GM21423 (cell line): ENCODE results near the gene APAF1.
"Not testable (repeated sequence)": the region's sequence is repeated elsewhere in the genome, so short reads cannot be mapped to it uniquely, and the experiment has no call there.

ENCODE experiments used
- ATAC-seq: cut with Tn5 transposase; IDR thresholded peaks from one replicate; pipeline ENCODE4 v1.9.1; 2021; ENCODE audit warnings: mild to moderate bottlenecking, moderate library complexity; ENCODE audit not compliant: unreplicated experiment

APAF1 gene, protein sequence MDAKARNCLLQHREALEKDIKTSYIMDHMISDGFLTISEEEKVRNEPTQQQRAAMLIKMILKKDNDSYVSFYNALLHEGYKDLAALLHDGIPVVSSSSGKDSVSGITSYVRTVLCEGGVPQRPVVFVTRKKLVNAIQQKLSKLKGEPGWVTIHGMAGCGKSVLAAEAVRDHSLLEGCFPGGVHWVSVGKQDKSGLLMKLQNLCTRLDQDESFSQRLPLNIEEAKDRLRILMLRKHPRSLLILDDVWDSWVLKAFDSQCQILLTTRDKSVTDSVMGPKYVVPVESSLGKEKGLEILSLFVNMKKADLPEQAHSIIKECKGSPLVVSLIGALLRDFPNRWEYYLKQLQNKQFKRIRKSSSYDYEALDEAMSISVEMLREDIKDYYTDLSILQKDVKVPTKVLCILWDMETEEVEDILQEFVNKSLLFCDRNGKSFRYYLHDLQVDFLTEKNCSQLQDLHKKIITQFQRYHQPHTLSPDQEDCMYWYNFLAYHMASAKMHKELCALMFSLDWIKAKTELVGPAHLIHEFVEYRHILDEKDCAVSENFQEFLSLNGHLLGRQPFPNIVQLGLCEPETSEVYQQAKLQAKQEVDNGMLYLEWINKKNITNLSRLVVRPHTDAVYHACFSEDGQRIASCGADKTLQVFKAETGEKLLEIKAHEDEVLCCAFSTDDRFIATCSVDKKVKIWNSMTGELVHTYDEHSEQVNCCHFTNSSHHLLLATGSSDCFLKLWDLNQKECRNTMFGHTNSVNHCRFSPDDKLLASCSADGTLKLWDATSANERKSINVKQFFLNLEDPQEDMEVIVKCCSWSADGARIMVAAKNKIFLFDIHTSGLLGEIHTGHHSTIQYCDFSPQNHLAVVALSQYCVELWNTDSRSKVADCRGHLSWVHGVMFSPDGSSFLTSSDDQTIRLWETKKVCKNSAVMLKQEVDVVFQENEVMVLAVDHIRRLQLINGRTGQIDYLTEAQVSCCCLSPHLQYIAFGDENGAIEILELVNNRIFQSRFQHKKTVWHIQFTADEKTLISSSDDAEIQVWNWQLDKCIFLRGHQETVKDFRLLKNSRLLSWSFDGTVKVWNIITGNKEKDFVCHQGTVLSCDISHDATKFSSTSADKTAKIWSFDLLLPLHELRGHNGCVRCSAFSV (N-terminal part only)

DNA sequence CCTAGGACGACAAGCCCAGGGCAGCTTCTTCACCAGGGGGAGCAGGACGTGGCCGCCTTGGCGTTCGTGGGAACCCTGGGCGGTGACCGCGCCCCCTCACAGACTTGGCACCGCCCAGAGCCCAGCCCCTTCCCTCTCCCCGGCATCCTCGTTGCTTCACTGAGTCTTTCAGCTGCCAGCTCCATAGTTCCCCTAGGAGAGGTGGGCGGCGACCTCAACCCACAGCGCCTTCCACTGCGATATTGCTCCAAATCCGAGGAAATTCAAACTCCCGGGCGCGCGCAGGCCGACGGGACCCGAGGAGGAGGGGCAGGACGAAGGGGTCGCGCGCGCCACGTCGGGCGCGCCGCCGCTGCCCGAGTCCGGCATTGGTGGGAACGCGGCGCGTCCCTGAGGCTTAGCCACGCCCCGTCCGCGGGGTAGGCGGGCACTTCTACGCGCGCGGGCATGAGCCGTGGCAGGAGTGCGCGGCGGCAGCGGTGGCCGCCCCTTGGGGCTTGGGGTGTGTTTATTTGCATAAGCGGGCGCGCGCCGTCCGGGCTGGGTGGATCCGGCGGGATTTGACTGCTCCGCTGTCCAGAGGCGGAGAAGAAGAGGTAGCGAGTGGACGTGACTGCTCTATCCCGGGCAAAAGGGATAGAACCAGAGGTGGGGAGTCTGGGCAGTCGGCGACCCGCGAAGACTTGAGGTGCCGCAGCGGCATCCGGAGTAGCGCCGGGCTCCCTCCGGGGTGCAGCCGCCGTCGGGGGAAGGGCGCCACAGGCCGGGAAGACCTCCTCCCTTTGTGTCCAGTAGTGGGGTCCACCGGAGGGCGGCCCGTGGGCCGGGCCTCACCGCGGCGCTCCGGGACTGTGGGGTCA lies at the start of gene APAF1, which contains the start of gene IKBIP:
APAF1 (plus strand) TSS at position 579 of the 860 bp plus-strand sequence. CDS start 3,070 bp downstream, outside the sequence.
IKBIP (minus strand) TSS at position 77 of the 860 bp plus-strand sequence. CDS start 87 bp downstream, outside the sequence.
- peak; percentile 87 for ATAC-seq

DNA sequence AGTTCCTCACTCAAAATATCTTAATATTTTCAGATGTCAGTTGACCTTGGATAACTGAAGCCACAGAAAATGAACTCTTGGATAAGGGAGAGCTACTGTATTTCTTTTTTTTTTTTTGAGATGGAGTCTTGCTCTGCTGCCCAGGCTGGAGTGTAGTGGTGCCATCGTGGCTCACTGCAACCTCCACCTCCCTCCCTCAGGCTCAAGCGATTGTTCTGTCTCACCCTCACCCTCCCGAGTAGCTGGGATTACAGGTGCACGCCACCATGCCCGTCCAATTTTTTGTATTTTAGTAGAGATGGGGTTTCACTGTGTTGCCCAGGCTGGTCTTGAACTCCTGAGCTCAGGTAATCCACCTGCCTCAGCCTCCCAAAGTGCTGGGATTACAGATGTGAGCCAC lies 47.8 kb upstream of the APAF1 start:
- not testable (repeated sequence) for ATAC-seq

DNA sequence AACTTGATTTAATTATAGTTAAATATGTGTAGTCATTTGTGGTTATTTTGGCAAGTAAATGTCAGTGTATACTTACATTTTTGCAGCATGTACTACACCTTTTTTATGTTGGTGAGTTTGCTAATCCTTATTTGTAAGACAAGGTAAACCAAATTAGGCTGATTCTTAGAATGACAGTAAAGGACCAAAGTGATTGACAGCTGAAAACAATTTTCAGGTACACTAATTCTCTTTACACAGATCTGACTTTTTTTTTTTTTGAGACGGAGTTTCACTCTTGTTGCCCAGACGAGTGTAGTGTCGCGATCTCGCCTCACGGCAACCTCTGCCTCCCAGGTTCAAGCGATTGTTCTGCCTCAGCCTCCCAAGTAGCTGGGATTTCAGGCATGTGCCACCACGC lies 43.2 kb upstream of the APAF1 start:
- ATAC-seq, result no peak

DNA sequence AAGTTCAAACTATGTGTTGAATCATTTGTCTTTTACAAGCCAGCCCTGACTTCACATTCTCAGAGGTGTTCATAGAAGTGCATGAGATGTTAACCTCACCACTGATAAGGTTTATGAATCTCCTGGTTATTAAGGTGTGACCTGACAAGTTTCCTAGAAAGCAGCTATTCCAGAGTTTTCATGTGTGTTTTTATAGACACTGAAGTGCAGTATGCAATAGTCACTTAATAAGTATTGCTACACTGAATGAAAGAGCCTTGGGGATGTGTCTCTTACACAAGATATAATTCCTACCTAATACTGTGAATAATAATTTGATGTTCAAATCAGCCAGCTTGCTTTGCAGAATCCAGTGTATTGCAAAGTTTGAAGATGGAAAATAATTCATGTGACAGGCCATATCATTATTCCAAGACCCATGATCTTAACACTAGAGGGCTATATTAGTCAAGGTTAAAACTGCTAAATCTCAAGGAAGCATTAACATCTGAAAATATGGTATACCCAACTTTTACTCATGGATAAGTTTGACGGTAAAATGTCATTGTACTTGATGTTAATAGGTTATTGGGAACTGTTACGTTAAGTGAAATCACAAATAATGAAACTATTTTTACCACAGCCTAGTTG lies 38.6 kb upstream of the APAF1 start:
- no peak for ATAC-seq

DNA sequence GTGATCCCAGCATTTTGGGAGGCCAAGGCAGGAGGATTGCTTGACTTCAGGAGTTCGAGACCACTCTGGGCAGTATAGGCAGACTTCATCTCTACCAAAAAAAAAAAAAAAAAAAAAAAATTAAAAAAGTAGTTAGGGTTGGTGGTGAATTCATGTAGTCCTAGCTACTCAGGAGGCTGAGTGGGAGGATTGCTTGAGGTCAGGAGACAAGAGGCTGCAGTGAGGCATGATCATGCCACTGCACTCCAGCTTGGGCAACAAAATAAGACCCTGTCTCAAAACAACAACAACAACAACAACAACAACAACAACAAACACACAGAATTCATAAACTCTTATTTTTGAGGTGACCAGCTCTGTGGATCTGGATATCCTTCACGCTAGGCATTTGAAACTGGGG lies 34.5 kb upstream of the APAF1 start:
- ATAC-seq, result no peak

DNA sequence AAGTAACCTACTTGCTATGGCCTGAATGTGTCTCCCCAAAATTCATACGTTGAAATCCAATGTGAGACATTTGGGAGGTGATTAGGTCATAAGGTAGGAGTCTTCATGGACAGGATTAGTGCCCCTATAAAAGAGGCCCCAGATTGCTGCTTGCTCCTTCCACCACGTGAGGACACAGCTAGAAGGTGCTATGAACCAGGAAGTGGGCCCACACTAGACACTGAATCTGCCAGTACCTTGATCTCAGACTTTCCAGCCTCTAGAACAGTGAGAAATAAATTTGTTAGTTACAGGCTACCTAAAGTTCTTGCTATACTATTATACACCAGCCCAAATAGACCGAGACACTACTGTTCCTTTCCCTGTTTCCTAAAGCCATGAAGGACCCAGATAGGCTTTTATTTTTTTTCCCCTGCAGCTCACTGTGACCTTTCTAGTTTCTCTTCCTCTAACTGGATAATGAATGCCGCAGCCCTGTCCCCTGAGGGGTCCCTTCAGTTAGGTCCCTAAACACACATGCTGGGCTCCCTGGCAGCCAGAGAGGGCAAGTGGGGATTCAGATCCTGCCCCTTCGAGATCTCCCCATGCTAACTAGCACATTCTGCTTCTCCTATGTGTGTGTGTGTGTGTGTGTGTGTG lies 32.3 kb upstream of the APAF1 start:
- peak; percentile 93 for ATAC-seq

DNA sequence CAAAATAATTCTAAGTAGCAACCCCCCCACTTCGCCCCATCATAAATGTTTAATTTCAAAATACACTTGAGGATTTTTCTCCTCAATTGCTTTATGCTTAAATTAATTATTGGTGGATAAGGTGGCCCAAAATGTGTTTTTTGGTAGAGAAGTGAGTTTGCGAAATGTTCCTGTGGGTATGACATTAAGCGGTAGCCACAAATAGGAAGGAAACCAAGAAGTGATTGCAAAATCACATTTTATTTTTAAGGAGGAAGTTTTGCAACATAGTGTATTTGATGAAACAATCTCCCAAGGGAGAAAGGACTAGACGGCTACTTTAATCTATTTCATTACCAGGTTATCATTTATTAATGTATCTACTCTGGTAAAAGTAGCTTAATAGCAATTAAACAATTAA lies 26.1 kb upstream of the APAF1 start:
- no peak for ATAC-seq

DNA sequence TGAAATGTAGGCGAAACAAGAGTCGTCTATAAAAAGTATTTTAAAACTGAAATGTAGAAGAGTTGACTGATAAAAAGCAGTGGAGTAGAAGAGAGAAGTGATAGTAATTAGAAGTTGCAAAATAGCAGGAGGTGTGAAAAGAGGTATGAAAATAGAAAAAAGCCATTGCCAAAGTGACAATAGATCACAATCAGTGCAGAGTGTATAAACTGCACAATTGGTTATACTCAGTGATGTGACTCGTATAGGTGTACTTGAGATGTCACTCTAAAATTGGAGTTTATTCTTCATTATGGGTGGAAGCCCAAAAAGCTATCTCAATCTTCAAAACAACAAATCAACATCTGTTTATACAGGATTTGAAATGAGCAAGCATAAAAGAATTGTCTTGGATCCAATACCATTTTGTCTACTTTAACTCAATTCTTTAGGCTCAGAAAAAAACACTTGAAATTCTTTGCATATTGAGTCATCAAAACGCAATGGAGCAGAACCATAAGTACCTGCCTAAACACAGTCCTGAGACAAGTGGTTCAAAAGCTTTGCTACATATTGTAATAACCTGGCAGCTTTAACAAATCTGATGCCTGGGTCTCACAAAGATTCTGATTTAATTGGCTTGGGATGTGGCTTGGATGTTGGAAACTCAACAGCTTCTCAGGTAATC lies 9.3 kb upstream of the APAF1 start:
- ATAC-seq, result peak; percentile 71

DNA sequence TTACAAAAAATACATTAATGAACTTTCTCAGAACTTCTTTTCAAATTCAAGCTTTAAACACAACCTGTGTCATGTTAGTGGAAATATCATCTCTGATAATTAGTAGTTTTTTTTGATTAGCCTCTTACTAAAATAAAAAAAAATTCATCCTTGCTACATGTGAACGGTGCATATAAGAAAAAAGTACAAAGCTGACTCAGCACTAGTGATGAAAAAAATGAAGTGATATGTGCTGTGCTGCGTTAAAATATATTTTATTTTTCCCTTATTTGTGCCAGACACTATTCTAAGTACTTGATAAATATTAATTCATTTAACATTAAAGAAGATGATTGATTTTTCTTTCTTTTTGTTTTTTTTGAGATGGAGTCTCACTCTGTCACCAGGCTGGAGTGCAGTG lies 8.0 kb upstream of the APAF1 start:
- ATAC-seq, result no peak

DNA sequence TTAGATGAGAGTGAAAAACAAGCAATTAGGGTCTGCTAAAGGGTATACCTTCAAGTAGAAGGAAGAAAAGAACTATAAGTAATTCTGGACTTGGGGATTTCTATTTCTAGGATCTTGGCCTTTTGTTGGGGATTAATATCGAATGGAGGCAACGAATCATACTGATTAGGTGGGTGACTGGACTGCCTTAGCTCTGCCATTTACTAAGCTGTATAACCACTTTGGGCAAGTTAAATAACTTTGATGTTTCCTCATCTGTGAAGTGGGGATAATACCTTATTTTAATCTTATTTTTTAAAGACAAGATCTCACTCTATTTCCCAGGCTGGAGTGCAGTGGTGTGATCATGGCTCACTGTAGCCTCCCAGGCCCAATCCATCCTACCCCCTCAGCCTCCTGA lies 7.1 kb upstream of the APAF1 start:
- ATAC-seq, result no peak

DNA sequence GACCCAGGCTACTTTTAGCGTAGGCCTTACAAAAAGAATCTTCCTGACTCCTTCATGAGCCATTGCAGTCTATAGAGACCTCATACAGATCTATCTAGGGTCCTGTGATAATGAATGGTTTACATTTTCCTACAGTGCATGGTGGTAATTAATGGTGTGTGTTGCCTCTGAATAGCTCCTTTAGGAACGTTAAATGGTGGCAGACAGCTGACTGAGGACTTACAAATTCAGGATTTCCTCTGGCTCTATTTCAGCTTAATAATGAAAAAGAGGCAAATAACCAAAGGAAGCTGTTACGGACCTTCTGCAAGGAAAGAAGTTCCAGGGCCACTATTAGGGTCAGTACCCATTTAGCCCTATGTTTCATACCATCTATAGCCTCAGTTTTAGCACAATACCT lies 5.6 kb upstream of the APAF1 start:
- no peak for ATAC-seq

DNA sequence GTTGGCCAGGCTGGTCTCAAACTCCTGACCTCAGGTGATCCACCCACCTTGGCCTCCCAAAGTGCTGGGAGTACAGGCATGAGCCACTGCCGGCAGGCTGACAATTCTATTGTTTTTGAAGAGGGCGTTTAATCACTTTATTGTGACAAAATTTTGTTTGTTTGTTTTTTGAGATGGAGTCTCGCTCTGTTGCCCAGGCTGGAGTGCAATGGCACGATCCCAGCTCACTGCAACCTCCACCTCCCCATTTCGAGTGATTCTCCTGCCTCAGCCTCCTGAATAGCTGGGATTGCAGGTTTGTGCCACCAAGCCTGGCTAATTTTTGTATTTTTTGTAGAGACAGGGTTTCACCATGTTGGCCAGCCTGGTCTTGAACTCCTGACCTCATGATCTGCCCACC lies 2.3 kb upstream of the APAF1 start:
- ATAC-seq, result not testable (repeated sequence)

DNA sequence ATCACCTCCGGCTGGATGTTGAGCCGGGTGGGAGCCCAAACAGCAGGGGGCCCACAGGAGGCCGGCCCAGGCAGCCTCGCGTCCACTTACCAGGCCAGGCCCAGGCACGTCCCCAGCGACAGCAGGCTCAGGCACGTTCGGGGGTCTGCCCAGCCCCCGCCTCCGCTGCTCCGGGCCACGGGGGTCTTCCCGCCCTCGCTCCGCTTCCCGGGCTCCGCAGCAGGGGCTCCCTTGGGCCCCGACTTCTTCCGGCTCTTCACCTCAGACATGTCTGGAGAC lies 718 bp upstream of the APAF1 start:
- ATAC-seq, result peak; percentile 17

DNA sequence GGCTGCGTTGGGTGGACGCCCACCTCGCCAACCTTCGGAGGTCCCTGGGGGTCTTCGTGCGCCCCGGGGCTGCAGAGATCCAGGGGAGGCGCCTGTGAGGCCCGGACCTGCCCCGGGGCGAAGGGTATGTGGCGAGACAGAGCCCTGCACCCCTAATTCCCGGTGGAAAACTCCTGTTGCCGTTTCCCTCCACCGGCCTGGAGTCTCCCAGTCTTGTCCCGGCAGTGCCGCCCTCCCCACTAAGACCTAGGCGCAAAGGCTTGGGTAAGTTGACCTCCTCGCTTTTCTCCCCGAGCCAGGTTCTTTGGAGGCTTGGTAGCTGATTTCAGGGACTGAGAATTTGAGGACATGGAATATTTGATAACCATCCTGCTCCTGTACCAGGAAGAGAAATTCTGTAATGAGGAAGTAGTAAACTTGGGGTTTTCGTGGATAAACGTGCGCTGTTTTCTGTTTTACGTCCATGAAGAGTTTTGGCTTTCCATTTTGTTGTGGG lies 530 bp downstream of the APAF1 start:
- ATAC-seq, result peak; percentile 1

DNA sequence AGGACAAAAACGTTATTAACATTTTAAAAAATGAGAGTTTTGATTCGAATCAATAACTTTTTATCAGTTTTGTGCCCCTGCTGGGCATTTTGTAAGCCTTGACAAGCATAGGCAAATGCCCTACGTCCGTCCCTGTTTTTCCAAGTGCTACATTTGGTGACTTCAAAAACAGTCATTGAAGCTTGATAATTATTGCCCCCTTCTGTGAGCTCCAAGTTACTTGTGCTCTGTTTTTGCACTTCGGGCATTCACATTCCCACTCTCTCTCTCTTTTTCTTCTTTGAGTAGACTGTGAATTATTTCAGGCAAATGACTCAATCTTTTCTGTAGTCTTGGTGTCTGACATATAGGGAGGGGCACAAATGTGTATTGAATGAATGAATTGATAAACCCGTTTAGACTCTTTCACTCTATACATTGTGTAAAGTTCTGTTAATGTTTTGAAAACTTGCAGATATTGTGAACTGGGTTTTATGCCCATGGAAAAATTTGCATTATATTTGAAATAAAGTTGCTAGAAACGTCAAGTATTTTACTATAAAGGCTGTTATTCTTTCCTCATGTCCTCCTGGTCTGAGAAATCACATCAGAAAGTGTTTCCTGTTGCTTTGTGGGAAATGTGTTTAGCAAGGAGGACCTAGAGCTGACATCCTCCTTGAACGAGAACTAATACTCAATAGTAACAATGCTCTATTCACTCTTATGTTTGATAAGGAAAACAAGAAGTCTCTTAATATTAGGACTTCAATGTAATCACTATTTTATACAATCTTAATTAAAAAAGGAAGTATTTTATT lies 1.4 kb downstream of the APAF1 start:
- ATAC-seq, result no peak

DNA sequence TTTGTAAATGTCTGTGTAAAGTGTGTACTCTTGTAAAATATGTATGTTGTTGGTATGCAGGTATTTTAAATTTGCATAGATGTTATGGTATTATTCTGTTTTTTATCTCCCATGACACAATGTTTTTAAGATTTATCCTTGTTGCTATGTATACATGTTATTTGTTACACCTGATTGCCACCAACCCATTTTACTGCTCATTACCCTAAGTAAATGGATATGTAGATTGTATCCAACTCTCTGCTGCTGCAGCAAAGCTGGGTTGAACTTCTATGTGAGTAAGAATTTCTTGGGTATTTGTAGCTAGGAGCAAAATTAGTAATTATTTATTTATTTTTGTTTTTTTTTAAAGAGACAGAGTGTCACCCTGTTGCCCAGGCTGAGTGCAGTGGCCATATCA lies 6.2 kb downstream of the APAF1 start:
- no peak for ATAC-seq

DNA sequence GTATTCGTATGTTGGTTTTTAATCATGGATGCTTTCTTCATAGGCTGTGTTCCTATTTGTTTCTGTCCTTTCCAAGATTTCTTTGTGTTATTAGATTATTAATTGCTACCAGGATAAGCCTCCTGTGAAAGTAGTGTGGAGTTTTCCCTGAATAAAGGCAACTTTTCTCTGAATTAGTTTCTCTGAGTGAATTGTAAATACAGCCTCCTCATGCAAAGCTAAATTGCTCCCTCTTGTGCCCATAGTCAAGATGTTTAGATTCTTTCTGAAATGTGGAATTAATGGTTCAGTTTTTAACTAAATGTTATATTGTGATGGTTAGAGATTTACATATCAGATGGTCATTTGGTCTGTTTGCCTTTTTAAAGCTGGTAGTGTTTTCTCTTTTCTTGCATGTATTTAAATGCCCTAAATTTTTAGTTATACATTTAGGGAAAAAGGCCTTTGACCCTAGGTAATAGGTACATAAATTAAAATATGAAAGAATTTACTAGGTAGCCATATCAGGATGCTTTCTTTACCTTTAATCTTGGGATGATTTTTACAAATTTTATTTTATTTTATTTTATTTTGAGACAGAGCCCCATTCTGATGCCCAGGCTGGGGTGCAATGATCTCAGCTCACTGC lies 8.9 kb downstream of the APAF1 start:
- no peak for ATAC-seq
